Trophoblast cell (in vitro differentiated cells and primary cell): ENCODE measurements around the gene SLC37A3.

Experiments
- DNase-seq, 2 donors: peaks; one replicate each; pipeline ENCODE4 v3.0.0-alpha.2; 2016
- H2AFZ ChIP-seq: 2 replicates; pipeline ENCODE4 v1.6.1; 2013; ENCODE audit warnings: low read length, moderate library complexity, mild to moderate bottlenecking; ENCODE audit not compliant: insufficient read depth, poor library complexity
- H2AK5ac ChIP-seq: 2 replicates; pipeline ENCODE4 v1.6.1; 2013; ENCODE audit warnings: mild to moderate bottlenecking, low read length
- H2BK120ac ChIP-seq: 2 replicates; pipeline ENCODE4 v1.6.1; 2013; ENCODE audit warnings: low read length, mild to moderate bottlenecking, moderate library complexity; ENCODE audit not compliant: insufficient read depth, poor library complexity
- H2BK12ac ChIP-seq: 2 replicates; pipeline ENCODE4 v1.6.1; 2013; ENCODE audit warnings: mild to moderate bottlenecking, low read length, moderate library complexity
- H2BK5ac ChIP-seq: 2 replicates; pipeline ENCODE4 v1.6.1; 2013; ENCODE audit warnings: low read length, low read depth, moderate library complexity, mild to moderate bottlenecking; ENCODE audit not compliant: poor library complexity
- H3K14ac ChIP-seq: 2 replicates; pipeline ENCODE4 v1.6.1; 2013; ENCODE audit warnings: mild to moderate bottlenecking, low read length
- H3K18ac ChIP-seq: 2 replicates; pipeline ENCODE4 v1.6.1; 2013; ENCODE audit warnings: mild to moderate bottlenecking, low read length
- H3K23ac ChIP-seq: 2 replicates; pipeline ENCODE4 v1.6.1; 2013; ENCODE audit warnings: low read length
- H3K27ac ChIP-seq: 2 replicates; pipeline ENCODE4 v1.5.1; 2013; ENCODE audit warnings: low read depth, mild to moderate bottlenecking, inconsistent platforms, low read length, moderate library complexity
- H3K27me3 ChIP-seq: 2 replicates; pipeline ENCODE4 v1.6.1; 2013; ENCODE audit warnings: inconsistent platforms, mild to moderate bottlenecking, low read length, moderate library complexity; ENCODE audit not compliant: insufficient read depth
- H3K36me3 ChIP-seq, 2 experiments: 1 replicate in 1 of 2; 2 replicates in 1 of 2; pipeline ENCODE4 v1.6.1; 2013; ENCODE audit warnings: low read length in 2 of 2, mild to moderate bottlenecking in 2 of 2, moderate library complexity in 1 of 2; ENCODE audit not compliant: insufficient read depth in 2 of 2, control insufficient read depth in 1 of 2
- H3K4ac ChIP-seq: 2 replicates; pipeline ENCODE4 v1.6.1; 2013; ENCODE audit warnings: low read depth, mild to moderate bottlenecking, low read length, moderate library complexity
- H3K4me1 ChIP-seq, 2 experiments: 1 replicate in 1 of 2; 2 replicates in 1 of 2; pipeline ENCODE4 v1.6.1; 2013; ENCODE audit warnings: low read length in 2 of 2, mild to moderate bottlenecking in 2 of 2, moderate library complexity in 1 of 2; ENCODE audit not compliant: insufficient read depth in 2 of 2, control insufficient read depth in 1 of 2
- H3K4me2 ChIP-seq: 2 replicates; pipeline ENCODE4 v1.6.1; 2013; ENCODE audit warnings: inconsistent platforms, mild to moderate bottlenecking, low read length, moderate library complexity
- H3K4me3 ChIP-seq: 2 replicates; pipeline ENCODE4 v1.5.1; 2013; ENCODE audit warnings: mild to moderate bottlenecking, low read depth, low read length, inconsistent platforms
- H3K79me1 ChIP-seq: one replicate; pipeline ENCODE4 v1.6.1; 2013; ENCODE audit warnings: low read length
- H3K79me2 ChIP-seq: 2 replicates; pipeline ENCODE4 v1.6.1; 2013; ENCODE audit warnings: low read length, mild to moderate bottlenecking; ENCODE audit not compliant: control insufficient read depth, insufficient read depth, poor library complexity
- H3K9ac ChIP-seq: 2 replicates; pipeline ENCODE4 v1.6.1; 2013; ENCODE audit warnings: mild to moderate bottlenecking, low read length
- H3K9me3 ChIP-seq: 2 replicates; pipeline ENCODE4 v1.6.1; 2013; ENCODE audit warnings: low read depth, mild to moderate bottlenecking, control low read depth, inconsistent platforms, low read length; ENCODE audit not compliant: insufficient read depth
- H4K12ac ChIP-seq: 2 replicates; pipeline ENCODE4 v1.6.1; 2013; ENCODE audit warnings: low read depth, mild to moderate bottlenecking, low read length, moderate library complexity
- H4K8ac ChIP-seq: 2 replicates; pipeline ENCODE4 v1.6.1; 2013; ENCODE audit warnings: low read depth, mild to moderate bottlenecking, low read length, moderate library complexity
- H4K91ac ChIP-seq: one replicate; pipeline ENCODE4 v1.6.1; 2013; ENCODE audit warnings: low read depth, mild to moderate bottlenecking, low read length, moderate library complexity
- WGBS: extraction: QIAGEN DNeasy Blood & Tissue Kit; methylation state at CpG from one replicate; pipeline ENCODE4 v1.1.7; 2013; ENCODE audit warnings: missing lambda C conversion rate; ENCODE audit not compliant: insufficient read length, insufficient coverage; ENCODE audit errors: extremely low coverage; 5-methylcytosine and 5-hydroxymethylcytosine counted together

Gene SLC37A3

GRCh38 chr7:140317999-140318398 is 80.3 kb downstream of the SLC37A3 start:
- H2AK5ac ChIP-seq: no peak overlapping the region
- no peak overlapping the region for H3K4ac ChIP-seq
- no peak overlapping the region for H4K12ac ChIP-seq
- no peak overlapping the region for H3K4me2 ChIP-seq
- no peak overlapping the region for H3K27ac ChIP-seq
- H2BK12ac ChIP-seq: no peak overlapping the region
- peak overlapping the region; percentile 61 for H3K23ac ChIP-seq
- no peak overlapping the region for H3K18ac ChIP-seq
- peaks cover 2% of the 10 kb centered on the region for H3K9me3 ChIP-seq
- no peak overlapping the region for H4K8ac ChIP-seq
- H3K4me3 ChIP-seq: no peak overlapping the region
- H3K27me3 ChIP-seq: no peaks in the 10 kb centered on the region
- H3K36me3 ChIP-seq: no peaks in the 10 kb centered on the region
- H3K79me1 ChIP-seq: no peaks in the 10 kb centered on the region
- no peak overlapping the region for H2AFZ ChIP-seq
- H2BK5ac ChIP-seq: no peak overlapping the region
- no peak overlapping the region for H3K9ac ChIP-seq
- no CpG with 5 or more reads among the region's 7 CpGs for WGBS
- H3K79me2 ChIP-seq: no peaks in the 10 kb centered on the region
- H4K91ac ChIP-seq: no peak overlapping the region
- no peak overlapping the region for H3K14ac ChIP-seq
- no peaks in the 10 kb centered on the region for H3K4me1 ChIP-seq
- H2BK120ac ChIP-seq: no peak overlapping the region
- DNase-seq: no peak

GRCh38 chr7:140317597-140317996 is 80.7 kb downstream of the SLC37A3 start:
- Histone ChIP-seq H3K4me3 (no peak overlapping the region), H3K4ac (no peak overlapping the region), H4K12ac (no peak overlapping the region), H3K14ac (no peak overlapping the region), H3K4me1 (no peaks in the 10 kb centered on the region), H2BK12ac (no peak overlapping the region), H3K27me3 (no peaks in the 10 kb centered on the region), H2BK120ac (no peak overlapping the region), H3K18ac (no peak overlapping the region), H3K9ac (no peak overlapping the region), H4K91ac (no peak overlapping the region), H3K27ac (no peak overlapping the region), H3K23ac (no peak overlapping the region), H3K9me3 (peaks cover 2% of the 10 kb centered on the region), H2AFZ (no peak overlapping the region), H4K8ac (no peak overlapping the region), H3K36me3 (no peaks in the 10 kb centered on the region), H2BK5ac (no peak overlapping the region), H3K79me2 (no peaks in the 10 kb centered on the region), H3K4me2 (no peak overlapping the region), H2AK5ac (no peak overlapping the region), H3K79me1 (no peaks in the 10 kb centered on the region)
- no CpG with 5 or more reads among the region's 4 CpGs for WGBS
- DNase-seq: peak; percentile 11 to 15

GRCh38 chr7:140316165-140316661 is 82.1 kb downstream of the SLC37A3 start:
- no peaks in the 10 kb centered on the region for H3K36me3 ChIP-seq
- H2AK5ac ChIP-seq: no peak overlapping the region
- H3K27me3 ChIP-seq: no peaks in the 10 kb centered on the region
- H2BK12ac ChIP-seq: no peak overlapping the region
- WGBS: no CpG with 5 or more reads among the region's 7 CpGs
- no peaks in the 10 kb centered on the region for H3K4me1 ChIP-seq
- no peaks in the 10 kb centered on the region for H3K79me1 ChIP-seq
- no peak overlapping the region for H4K12ac ChIP-seq
- no peak overlapping the region for H3K4ac ChIP-seq
- peak; percentile 92 to 95 for DNase-seq
- no peak overlapping the region for H2BK120ac ChIP-seq
- no peak overlapping the region for H3K4me2 ChIP-seq
- no peak overlapping the region for H3K9ac ChIP-seq
- no peak overlapping the region for H4K91ac ChIP-seq
- no peaks in the 10 kb centered on the region for H3K79me2 ChIP-seq
- H3K18ac ChIP-seq: no peak overlapping the region
- no peak overlapping the region for H3K14ac ChIP-seq
- no peak overlapping the region for H4K8ac ChIP-seq
- H2BK5ac ChIP-seq: no peak overlapping the region
- H3K4me3 ChIP-seq: no peak overlapping the region
- no peak overlapping the region for H3K27ac ChIP-seq
- H2AFZ ChIP-seq: no peak overlapping the region
- H3K23ac ChIP-seq: no peak overlapping the region
- peaks cover 2% of the 10 kb centered on the region for H3K9me3 ChIP-seq

- no peak overlapping the region for H2AFZ ChIP-seq
- no peak for DNase-seq
- H4K8ac ChIP-seq: no peak overlapping the region
- WGBS: no CpG with 5 or more reads among the region's 15 CpGs
- H3K4me1 ChIP-seq: no peaks in the 10 kb centered on the region
- no peak overlapping the region for H3K9ac ChIP-seq
- H3K4me3 ChIP-seq: no peak overlapping the region
- H2BK5ac ChIP-seq: no peak overlapping the region
- H3K18ac ChIP-seq: no peak overlapping the region
- no peaks in the 10 kb centered on the region for H3K79me1 ChIP-seq
- no peaks in the 10 kb centered on the region for H3K36me3 ChIP-seq
- H3K27me3 ChIP-seq: no peaks in the 10 kb centered on the region
- H3K4me2 ChIP-seq: no peak overlapping the region
- peaks cover 2% of the 10 kb centered on the region for H3K9me3 ChIP-seq
- H2AK5ac ChIP-seq: no peak overlapping the region
- no peak overlapping the region for H3K27ac ChIP-seq
- no peaks in the 10 kb centered on the region for H3K79me2 ChIP-seq
- H3K4ac ChIP-seq: no peak overlapping the region
- no peak overlapping the region for H2BK120ac ChIP-seq
- no peak overlapping the region for H3K23ac ChIP-seq
- H3K14ac ChIP-seq: no peak overlapping the region
- H4K12ac ChIP-seq: no peak overlapping the region
- no peak overlapping the region for H2BK12ac ChIP-seq
- H4K91ac ChIP-seq: no peak overlapping the region
Observed at GRCh38 chr7:140315498-140316164, 82.7 kb downstream of the SLC37A3 start.
